ENCODE results near the gene SMARCAL1. TPM values are rescaled to one million over a fixed set of nuclear protein-coding genes. Genes with fewer than 3 reads are reported as not detected.

The SMARCAL1 gene
- total and polyA plus RNA-seq, 2 of the 13 experiments (the other 11 are each of a cell fraction or from before 2014, with no cell fraction given): 12.7 to 21.3 TPM

GRCh38 chr2:216498379-216499352 lies 86.4 kb downstream of the SMARCAL1 start, which contains the start of gene RPL37A (continued):
- TF ChIP-seq CHCHD3 (CRISPR knock-in tag; IDR thresholded peaks at IDR 0.05) (peak; percentile 78; the same call in 1 of the 2 replicates), ZNF674 (CRISPR knock-in tag; IDR thresholded peaks at IDR 0.05; ENCODE audit: low read depth) (peak; percentile 91; the same call in 1 of the 2 replicates), KDM4B (CRISPR knock-in tag; IDR thresholded peaks at IDR 0.05) (0 out of 2 replicates have a peak, but pooled peaks have one; percentile 35), ZNF280B (CRISPR knock-in tag; IDR thresholded peaks at IDR 0.05; ENCODE audit: borderline replicate concordance) (peak; percentile 91), ZNF576 (CRISPR knock-in tag; IDR thresholded peaks at IDR 0.05) (0 out of 2 replicates have a peak, but pooled peaks have one; percentile 87), ZNF124 (CRISPR knock-in tag; IDR thresholded peaks at IDR 0.05) (no peak; the same call in none of the 2 replicates), SMAD9 (CRISPR knock-in tag; IDR thresholded peaks at IDR 0.05) (peak; percentile 6; the same call in 1 of the 2 replicates), CBX5 (CRISPR knock-in tag; IDR thresholded peaks at IDR 0.05; ENCODE audit: borderline replicate concordance) (peak; percentile 74), ZNF256 (CRISPR knock-in tag; conservative IDR thresholded peaks at IDR 0.05) (0 out of 2 replicates have a peak, but pooled peaks have one; percentile 45), ELF3 (CRISPR knock-in tag; IDR thresholded peaks at IDR 0.05) (peak; percentile 84), ZNF138 (CRISPR knock-in tag; IDR thresholded peaks at IDR 0.05; ENCODE audit: low read depth) (peak; percentile 96), NR2C2 (CRISPR knock-in tag; IDR thresholded peaks at IDR 0.05; ENCODE audit: borderline replicate concordance) (peak; percentile 81), NKX3-1 (CRISPR knock-in tag; IDR thresholded peaks at IDR 0.05) (peak; percentile 93), ZNF891 (CRISPR knock-in tag; IDR thresholded peaks at IDR 0.05) (peak; percentile 99), CREB1 (IDR thresholded peaks at IDR 0.05) (peak; percentile 22; the same call in 1 of the 2 replicates), CREB1 (CRISPR knock-in tag; IDR thresholded peaks at IDR 0.05) (peak; percentile 81), ZFY (CRISPR knock-in tag; IDR thresholded peaks at IDR 0.05) (peak; percentile 100)
- TF ChIP-seq, protein P1, sequence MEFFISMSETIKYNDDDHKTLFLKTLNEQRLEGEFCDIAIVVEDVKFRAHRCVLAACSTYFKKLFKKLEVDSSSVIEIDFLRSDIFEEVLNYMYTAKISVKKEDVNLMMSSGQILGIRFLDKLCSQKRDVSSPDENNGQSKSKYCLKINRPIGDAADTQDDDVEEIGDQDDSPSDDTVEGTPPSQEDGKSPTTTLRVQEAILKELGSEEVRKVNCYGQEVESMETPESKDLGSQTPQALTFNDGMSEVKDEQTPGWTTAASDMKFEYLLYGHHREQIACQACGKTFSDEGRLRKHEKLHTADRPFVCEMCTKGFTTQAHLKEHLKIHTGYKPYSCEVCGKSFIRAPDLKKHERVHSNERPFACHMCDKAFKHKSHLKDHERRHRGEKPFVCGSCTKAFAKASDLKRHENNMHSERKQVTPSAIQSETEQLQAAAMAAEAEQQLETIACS (CRISPR knock-in tag; IDR thresholded peaks at IDR 0.05): peak; percentile 92
- TF ChIP-seq, protein P2, sequence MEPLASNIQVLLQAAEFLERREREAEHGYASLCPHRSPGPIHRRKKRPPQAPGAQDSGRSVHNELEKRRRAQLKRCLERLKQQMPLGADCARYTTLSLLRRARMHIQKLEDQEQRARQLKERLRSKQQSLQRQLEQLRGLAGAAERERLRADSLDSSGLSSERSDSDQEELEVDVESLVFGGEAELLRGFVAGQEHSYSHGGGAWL (CRISPR knock-in tag; IDR thresholded peaks at IDR 0.05): peak; percentile 92; the same call in 1 of the 2 replicates
- TF ChIP-seq, protein P3, sequence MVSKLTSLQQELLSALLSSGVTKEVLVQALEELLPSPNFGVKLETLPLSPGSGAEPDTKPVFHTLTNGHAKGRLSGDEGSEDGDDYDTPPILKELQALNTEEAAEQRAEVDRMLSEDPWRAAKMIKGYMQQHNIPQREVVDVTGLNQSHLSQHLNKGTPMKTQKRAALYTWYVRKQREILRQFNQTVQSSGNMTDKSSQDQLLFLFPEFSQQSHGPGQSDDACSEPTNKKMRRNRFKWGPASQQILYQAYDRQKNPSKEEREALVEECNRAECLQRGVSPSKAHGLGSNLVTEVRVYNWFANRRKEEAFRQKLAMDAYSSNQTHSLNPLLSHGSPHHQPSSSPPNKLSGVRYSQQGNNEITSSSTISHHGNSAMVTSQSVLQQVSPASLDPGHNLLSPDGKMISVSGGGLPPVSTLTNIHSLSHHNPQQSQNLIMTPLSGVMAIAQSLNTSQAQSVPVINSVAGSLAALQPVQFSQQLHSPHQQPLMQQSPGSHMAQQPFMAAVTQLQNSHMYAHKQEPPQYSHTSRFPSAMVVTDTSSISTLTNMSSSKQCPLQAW (CRISPR knock-in tag; IDR thresholded peaks at IDR 0.05): peak; percentile 94
